H9 (cell line): ENCODE data around the gene CTR9. TPM values are rescaled to one million over a fixed set of nuclear protein-coding genes. Genes with fewer than 3 reads are reported as not detected.

ENCODE experiments used
- DNase-seq: peaks from one replicate; pipeline ENCODE4 v3.0.0-alpha.2; 2017
- H2AFZ ChIP-seq: one replicate; pipeline ENCODE4 v1.6.1; 2013; ENCODE audit warnings: mild to moderate bottlenecking, low read length, control low read depth, moderate library complexity
- H2AK5ac ChIP-seq: 2 replicates; pipeline ENCODE4 v1.6.1; 2013; ENCODE audit warnings: low read length, control low read depth, mixed read lengths; ENCODE audit not compliant: insufficient read length
- H2BK120ac ChIP-seq: one replicate; pipeline ENCODE4 v1.6.1; 2013; ENCODE audit warnings: low read depth, mild to moderate bottlenecking, low read length, control low read depth, inconsistent platforms; ENCODE audit not compliant: poor library complexity, severe bottlenecking
- H2BK12ac ChIP-seq: 2 replicates; pipeline ENCODE4 v1.6.1; 2013; ENCODE audit warnings: low read length, control low read depth, mixed read lengths, low read depth; ENCODE audit not compliant: insufficient read length
- H2BK15ac ChIP-seq: 2 replicates; pipeline ENCODE4 v1.6.1; 2013; ENCODE audit warnings: low read depth, low read length, control low read depth
- H2BK20ac ChIP-seq: one replicate; pipeline ENCODE4 v1.6.1; 2013; ENCODE audit warnings: low read depth, mild to moderate bottlenecking, low read length, control low read depth, inconsistent platforms; ENCODE audit not compliant: poor library complexity, severe bottlenecking
- H2BK5ac ChIP-seq: 2 replicates; pipeline ENCODE4 v1.6.1; 2013; ENCODE audit warnings: low read length, control low read depth, mixed read lengths; ENCODE audit not compliant: insufficient read length
- H3K14ac ChIP-seq: 2 replicates; pipeline ENCODE4 v1.6.1; 2013; ENCODE audit warnings: low read length, control low read depth; ENCODE audit not compliant: insufficient read depth
- H3K18ac ChIP-seq: 2 replicates; pipeline ENCODE4 v1.6.1; 2013; ENCODE audit warnings: low read depth, mild to moderate bottlenecking, mixed read lengths, low read length, control low read depth; ENCODE audit not compliant: insufficient read length
- H3K23ac ChIP-seq: 2 replicates; pipeline ENCODE4 v1.6.1; 2013; ENCODE audit warnings: low read length, control low read depth, mixed read lengths, low read depth; ENCODE audit not compliant: insufficient read length
- H3K23me2 ChIP-seq: 2 replicates; pipeline ENCODE4 v1.6.1; 2013; ENCODE audit warnings: low read depth, mild to moderate bottlenecking, mixed read lengths, low read length, control low read depth; ENCODE audit not compliant: insufficient read length, poor library complexity, severe bottlenecking
- H3K27ac ChIP-seq: 2 replicates; pipeline ENCODE4 v1.5.1; 2013; ENCODE audit warnings: low read length, control low read depth, mixed read lengths, low read depth; ENCODE audit not compliant: insufficient read length
- H3K27me3 ChIP-seq: 2 replicates; pipeline ENCODE4 v1.6.1; 2013; ENCODE audit warnings: low read length, control low read depth, inconsistent platforms; ENCODE audit not compliant: insufficient read depth
- H3K4ac ChIP-seq: 2 replicates; pipeline ENCODE4 v1.6.1; 2013; ENCODE audit warnings: low read depth, mild to moderate bottlenecking, control low read depth, inconsistent platforms, low read length, moderate library complexity
- H3K4me1 ChIP-seq: 2 replicates; pipeline ENCODE4 v1.6.1; 2013; ENCODE audit warnings: low read length, control low read depth, inconsistent platforms; ENCODE audit not compliant: insufficient read depth
- H3K4me2 ChIP-seq: 2 replicates; pipeline ENCODE4 v1.6.1; 2013; ENCODE audit warnings: low read length, control low read depth, mixed read lengths; ENCODE audit not compliant: insufficient read length, insufficient read depth
- H3K56ac ChIP-seq: 2 replicates; pipeline ENCODE4 v1.6.1; 2013; ENCODE audit warnings: low read depth, mild to moderate bottlenecking, mixed read lengths, low read length, control low read depth; ENCODE audit not compliant: insufficient read length
- H3K79me1 ChIP-seq: 2 replicates; pipeline ENCODE4 v1.6.1; 2013; ENCODE audit warnings: low read depth, mild to moderate bottlenecking, moderate library complexity, low read length, control low read depth, inconsistent platforms; ENCODE audit not compliant: insufficient read depth, poor library complexity, severe bottlenecking
- H3K79me2 ChIP-seq: 2 replicates; pipeline ENCODE4 v1.6.1; 2013; ENCODE audit warnings: low read length, control low read depth, inconsistent platforms; ENCODE audit not compliant: insufficient read depth
- H3K9ac ChIP-seq: 2 replicates; pipeline ENCODE4 v1.6.1; 2013; ENCODE audit warnings: low read length, control low read depth, mixed read lengths; ENCODE audit not compliant: insufficient read length; ENCODE audit errors: extremely low read depth
- H3K9me3 ChIP-seq: one replicate; pipeline ENCODE4 v1.6.1; 2013; ENCODE audit warnings: low read depth, low read length, inconsistent platforms; ENCODE audit not compliant: control insufficient read depth
- H3T11ph ChIP-seq: one replicate; pipeline ENCODE4 v1.6.1; 2013; ENCODE audit warnings: mild to moderate bottlenecking, low read length, control low read depth, inconsistent platforms
- H4K20me1 ChIP-seq: one replicate; pipeline ENCODE4 v1.6.1; 2013; ENCODE audit not compliant: control insufficient read depth, insufficient read length, insufficient read depth
- H4K5ac ChIP-seq: 2 replicates; pipeline ENCODE4 v1.6.1; 2013; ENCODE audit warnings: low read depth, mild to moderate bottlenecking, mixed read lengths, low read length, control low read depth; ENCODE audit not compliant: insufficient read length
- H4K8ac ChIP-seq: replicated peaks from 2 replicates; pipeline ENCODE4 v1.6.1; 2013; ENCODE audit warnings: low read length, control low read depth, mixed read lengths, low read depth; ENCODE audit not compliant: insufficient read length
- H4K91ac ChIP-seq: 2 replicates; pipeline ENCODE4 v1.6.1; 2013; ENCODE audit warnings: low read depth, mild to moderate bottlenecking, moderate library complexity, mixed read lengths, low read length, control low read depth; ENCODE audit not compliant: insufficient read length
- H3K27ac Mint-ChIP-seq, 3 experiments: 2 replicates in 2 of 3; 3 replicates in 1 of 3; pipeline ENCODE4 v1.8.0; 2020 to 2021; ENCODE audit warnings: mixed read lengths in 3 of 3, mild to moderate bottlenecking in 1 of 3, moderate library complexity in 1 of 3
- H3K27me3 Mint-ChIP-seq: 2 replicates; pipeline ENCODE4 v1.8.0; 2021; ENCODE audit warnings: low read depth, mild to moderate bottlenecking, moderate library complexity, mixed read lengths
- H3K36me3 Mint-ChIP-seq, 3 experiments: 2 replicates in 2 of 3; 3 replicates in 1 of 3; pipeline ENCODE4 v1.8.0; 2020 to 2021; ENCODE audit warnings: low read depth in 3 of 3, mixed read lengths in 3 of 3; ENCODE audit not compliant: insufficient read depth in 1 of 3
- H3K4me1 Mint-ChIP-seq, 2 experiments: 2 replicates each; pipeline ENCODE4 v1.8.0; 2020; ENCODE audit warnings: mixed read lengths in 2 of 2
- H3K4me3 Mint-ChIP-seq, 2 experiments: 2 replicates in 1 of 2; 3 replicates in 1 of 2; pipeline ENCODE4 v1.8.0; 2020 to 2021; ENCODE audit warnings: mild to moderate bottlenecking in 2 of 2, mixed read lengths in 2 of 2, moderate library complexity in 1 of 2
- H3K9me3 Mint-ChIP-seq, 2 experiments: 2 replicates in 1 of 2; 3 replicates in 1 of 2; pipeline ENCODE4 v1.8.0; 2020; ENCODE audit warnings: mild to moderate bottlenecking in 2 of 2, mixed read lengths in 2 of 2, moderate library complexity in 1 of 2
- WGBS: extraction: QIAGEN DNeasy Blood & Tissue Kit; methylation state at CpG from one replicate; pipeline ENCODE4 v1.1.7; 2013; ENCODE audit warnings: missing lambda C conversion rate, low lambda C conversion rate, mixed read lengths; ENCODE audit not compliant: insufficient read length; ENCODE audit errors: extremely low coverage; 5-methylcytosine and 5-hydroxymethylcytosine counted together
- total RNA-seq: library from RNA; stranded (reverse); gene quantifications from 2 replicates; pipeline ENCODE4 v1.2.1, GENCODE V29; 2021
- TF ChIP-seq, protein P1 (sequence below): fragments of 200-600 bp; sonication (generic); conservative IDR thresholded peaks from 3 replicates; pipeline ENCODE4 v1.8.0; 2021; ENCODE audit warnings: antibody characterized with exemption, mild to moderate bottlenecking

CTR9 gene
- total RNA-seq, 1 experiment from 2014 or later, result 37.5 TPM

DNA sequence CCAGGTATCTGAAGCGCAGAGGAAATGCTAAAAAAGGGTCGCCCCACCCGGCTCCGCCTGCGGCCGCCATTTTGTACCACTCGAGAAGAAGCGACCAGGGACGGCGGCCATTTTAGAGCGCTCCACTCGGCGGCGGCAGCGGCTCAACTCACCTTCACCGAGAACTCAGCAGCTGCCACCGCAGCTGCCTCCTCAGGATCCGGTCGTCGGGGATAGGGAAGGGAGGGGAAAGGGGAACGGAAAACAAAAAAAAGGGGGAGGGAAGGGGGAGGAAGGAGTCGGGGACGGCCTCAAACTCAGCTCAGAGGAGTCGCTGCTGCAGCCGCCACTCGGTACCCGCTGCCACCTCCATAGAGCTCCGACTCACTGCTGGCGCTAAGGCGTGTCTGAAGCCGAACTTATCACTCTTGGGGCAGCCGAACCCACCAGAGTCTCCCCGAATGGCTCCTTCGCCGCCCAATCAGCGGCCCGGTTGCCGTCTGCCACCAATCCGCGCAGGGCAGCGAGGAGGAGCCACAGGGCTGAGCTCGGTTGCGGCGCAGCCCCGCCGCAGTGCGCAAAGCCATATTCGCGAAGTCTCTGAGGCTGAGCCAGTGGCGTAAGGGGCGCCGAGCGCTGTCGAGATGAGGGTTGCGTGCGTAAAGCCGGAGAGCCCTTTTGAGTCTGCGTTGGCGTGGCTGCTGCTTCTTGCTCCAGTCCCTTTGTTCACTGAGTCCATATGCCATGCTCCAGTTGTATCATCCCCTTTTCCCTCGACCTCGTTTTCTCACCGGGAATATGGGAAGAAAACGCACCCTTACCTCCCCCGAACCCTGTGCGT, 57.7 kb downstream of the CTR9 start, which contains the start of gene EIF4G2:
Gene EIF4G2, minus strand, starts transcription at position 374 of the 820 bp plus-strand sequence.
- Histone ChIP-seq H4K8ac (no peak within 1 kb of the TSS), H3K4ac (peak within 1 kb of the TSS; percentile 42), H3K9me3 (no peaks in the 10 kb centered on the region), H4K91ac (peak within 1 kb of the TSS; percentile 99), H3T11ph (no peak within 1 kb of the TSS), H3K4me2 (peak within 1 kb of the TSS; percentile 37), H3K9ac (peak within 1 kb of the TSS; percentile 99), H3K27ac (peak within 1 kb of the TSS; percentile 79), H3K23me2 (no peaks in the 10 kb centered on the region), H3K79me2 (peaks cover 14% of the 10 kb centered on the region; the same call in 1 of the 2 replicates), H3K79me1 (no peaks in the 10 kb centered on the region), H3K56ac (peak within 1 kb of the TSS; percentile 71), H3K18ac (peak within 1 kb of the TSS; percentile 96), H2AFZ (no peak within 1 kb of the TSS), H2BK20ac (no peak within 1 kb of the TSS), H3K23ac (no peak within 1 kb of the TSS), H3K14ac (peak within 1 kb of the TSS; percentile 95), H2BK15ac (no peak within 1 kb of the TSS), H4K5ac (peak within 1 kb of the TSS; percentile 96), H3K27me3 (no peaks in the 10 kb centered on the region), H2AK5ac (no peak within 1 kb of the TSS), H2BK12ac (no peak within 1 kb of the TSS), H2BK120ac (no peak within 1 kb of the TSS), H3K4me1 (no peaks in the 10 kb centered on the region), H4K20me1 (no peaks in the 10 kb centered on the region), H2BK5ac (peak within 1 kb of the TSS; percentile 94)
- peaks cover 0 to 4% of the 10 kb centered on the region in 2 experiments; a peak in 2 of 5 replicates for H3K9me3 Mint-ChIP-seq
- WGBS, result no CpG with 5 or more reads among the region's 65 CpGs
- peak within 1 kb of the TSS; percentile 99 to 100 (median 99) for H3K27ac Mint-ChIP-seq
- H3K36me3 Mint-ChIP-seq, result peaks cover 36 to 47% (median 45%) of the 10 kb centered on the region in 3 experiments
- peak; percentile 99 for DNase-seq
- H3K4me1 Mint-ChIP-seq, result peaks cover 22 to 33% of the 10 kb centered on the region in 2 experiments
- TF ChIP-seq, protein P1, sequence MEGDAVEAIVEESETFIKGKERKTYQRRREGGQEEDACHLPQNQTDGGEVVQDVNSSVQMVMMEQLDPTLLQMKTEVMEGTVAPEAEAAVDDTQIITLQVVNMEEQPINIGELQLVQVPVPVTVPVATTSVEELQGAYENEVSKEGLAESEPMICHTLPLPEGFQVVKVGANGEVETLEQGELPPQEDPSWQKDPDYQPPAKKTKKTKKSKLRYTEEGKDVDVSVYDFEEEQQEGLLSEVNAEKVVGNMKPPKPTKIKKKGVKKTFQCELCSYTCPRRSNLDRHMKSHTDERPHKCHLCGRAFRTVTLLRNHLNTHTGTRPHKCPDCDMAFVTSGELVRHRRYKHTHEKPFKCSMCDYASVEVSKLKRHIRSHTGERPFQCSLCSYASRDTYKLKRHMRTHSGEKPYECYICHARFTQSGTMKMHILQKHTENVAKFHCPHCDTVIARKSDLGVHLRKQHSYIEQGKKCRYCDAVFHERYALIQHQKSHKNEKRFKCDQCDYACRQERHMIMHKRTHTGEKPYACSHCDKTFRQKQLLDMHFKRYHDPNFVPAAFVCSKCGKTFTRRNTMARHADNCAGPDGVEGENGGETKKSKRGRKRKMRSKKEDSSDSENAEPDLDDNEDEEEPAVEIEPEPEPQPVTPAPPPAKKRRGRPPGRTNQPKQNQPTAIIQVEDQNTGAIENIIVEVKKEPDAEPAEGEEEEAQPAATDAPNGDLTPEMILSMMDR, result no peak
- H3K4me3 Mint-ChIP-seq, result peak within 1 kb of the TSS; percentile 94 to 97
- H3K27me3 Mint-ChIP-seq, result no peaks in the 10 kb centered on the region
